KMS-11 (cell line): ENCODE measurements around the gene BZW1.

Experiments used
- H2AFZ ChIP-seq: fragments of 200-600 bp; sonication (generic); 2 replicates; pipeline ENCODE4 v1.6.1; 2016; ENCODE audit warnings: antibody characterized with exemption, mixed run types, low read depth
- H3K27ac ChIP-seq: fragments of 200-600 bp; sonication (generic); 2 replicates; pipeline ENCODE4 v1.6.1; 2016; ENCODE audit warnings: mild to moderate bottlenecking, mixed run types
- H3K27me3 ChIP-seq: fragments of 200-600 bp; sonication (generic); 2 replicates; pipeline ENCODE4 v1.6.1; 2017; ENCODE audit warnings: mild to moderate bottlenecking, low read depth, mixed run types, moderate library complexity; ENCODE audit not compliant: insufficient read depth
- H3K36me3 ChIP-seq: fragments of 200-600 bp; sonication (generic); 2 replicates; pipeline ENCODE4 v1.6.1; 2017; ENCODE audit warnings: mild to moderate bottlenecking, mixed run types; ENCODE audit not compliant: insufficient read depth
- H3K4me1 ChIP-seq: fragments of 200-600 bp; sonication (generic); 2 replicates; pipeline ENCODE4 v1.6.1; 2016; ENCODE audit warnings: mild to moderate bottlenecking, low read depth, mixed run types; ENCODE audit not compliant: poor library complexity, severe bottlenecking
- H3K4me2 ChIP-seq: fragments of 200-600 bp; sonication (generic); 2 replicates; pipeline ENCODE4 v1.7.0; 2016; ENCODE audit warnings: mild to moderate bottlenecking, mixed run types
- H3K4me3 ChIP-seq: fragments of 200-600 bp; sonication (generic); IDR thresholded peaks from 2 replicates; pipeline ENCODE4 v1.6.1; 2017; ENCODE audit warnings: low read depth, low read length, mixed read lengths; ENCODE audit not compliant: insufficient read depth
- H3K79me2 ChIP-seq: fragments of 200-600 bp; sonication (generic); 2 replicates; pipeline ENCODE4 v1.6.1; 2016; ENCODE audit warnings: low read depth, mixed run types; ENCODE audit not compliant: insufficient read depth
- H3K9ac ChIP-seq: fragments of 200-600 bp; sonication (generic); 2 replicates; pipeline ENCODE4 v1.6.1; 2016; ENCODE audit warnings: mild to moderate bottlenecking, mixed run types
- H4K20me1 ChIP-seq: fragments of 200-600 bp; sonication (generic); 2 replicates; pipeline ENCODE4 v1.6.1; 2016; ENCODE audit warnings: mild to moderate bottlenecking, mixed run types; ENCODE audit not compliant: insufficient read depth
- CTCF ChIP-seq: fragments of 200-600 bp; sonication (generic); conservative IDR thresholded peaks from 2 replicates; pipeline ENCODE4 v1.6.1; 2017; ENCODE audit warnings: low read depth, mild to moderate bottlenecking, antibody characterized with exemption, low read length, moderate library complexity, mixed read lengths

The BZW1 gene

GRCh38 chr2:200829258-200829655, 17.5 kb downstream of the BZW1 start:
- Histone ChIP-seq H3K4me2 (no peak overlapping the region), H3K27ac (no peak overlapping the region), H3K9ac (no peak overlapping the region), H3K79me2 (no peaks in the 10 kb centered on the region), H3K4me3 (no peak overlapping the region), H3K36me3 (no peaks in the 10 kb centered on the region), H3K4me1 (no peaks in the 10 kb centered on the region), H3K27me3 (no peaks in the 10 kb centered on the region), H4K20me1 (no peaks in the 10 kb centered on the region), H2AFZ (no peak overlapping the region)
- TF ChIP-seq CTCF = no peak

GRCh38 chr2:200834701-200835100, 23.0 kb downstream of the BZW1 start:
- no peaks in the 10 kb centered on the region for H3K36me3 ChIP-seq
- TF ChIP-seq CTCF = no peak
- H2AFZ ChIP-seq = no peak overlapping the region
- H3K27ac ChIP-seq = no peak overlapping the region
- no peaks in the 10 kb centered on the region for H3K79me2 ChIP-seq
- H3K27me3 ChIP-seq = no peaks in the 10 kb centered on the region
- no peaks in the 10 kb centered on the region for H3K4me1 ChIP-seq
- no peak overlapping the region for H3K4me3 ChIP-seq
- H4K20me1 ChIP-seq = no peaks in the 10 kb centered on the region
- H3K9ac ChIP-seq = no peak overlapping the region
- no peak overlapping the region for H3K4me2 ChIP-seq

GRCh38 chr2:200839513-200839912, 27.8 kb downstream of the BZW1 start:
- H3K27ac ChIP-seq = no peak overlapping the region

GRCh38 chr2:200843993-200844948, 32.6 kb downstream of the BZW1 start:
- Histone ChIP-seq H3K79me2 (no peaks in the 10 kb centered on the region), H3K27ac (no peak overlapping the region), H2AFZ (no peak overlapping the region), H4K20me1 (no peaks in the 10 kb centered on the region), H3K9ac (no peak overlapping the region), H3K4me1 (no peaks in the 10 kb centered on the region), H3K4me3 (no peak overlapping the region), H3K27me3 (no peaks in the 10 kb centered on the region), H3K4me2 (no peak overlapping the region), H3K36me3 (no peaks in the 10 kb centered on the region)
- no peak for TF ChIP-seq CTCF

More at GRCh38 chr2:200839513-200839912, 27.8 kb downstream of the BZW1 start:
- Histone ChIP-seq H3K27me3 (no peaks in the 10 kb centered on the region), H2AFZ (no peak overlapping the region), H3K4me2 (no peak overlapping the region), H3K9ac (no peak overlapping the region), H3K36me3 (no peaks in the 10 kb centered on the region), H4K20me1 (no peaks in the 10 kb centered on the region), H3K4me3 (no peak overlapping the region), H3K4me1 (no peaks in the 10 kb centered on the region), H3K79me2 (no peaks in the 10 kb centered on the region)
- no peak for TF ChIP-seq CTCF
